ENCODE data around the gene NOLC1. TPM values are rescaled to one million over a fixed set of nuclear protein-coding genes. Genes with fewer than 3 reads are reported as not detected.

The NOLC1 gene
- total and polyA plus RNA-seq, 10 of the 15 experiments (the other 5 are each of a cell fraction or from before 2014, with no cell fraction given) = 91.7 to 244 (median 128) TPM

- Histone ChIP-seq H3K4me2 (ENCODE audit: control insufficient read depth, insufficient read depth) (no peak overlapping the region), H3K9me3 (replicated peaks; ENCODE audit: control insufficient read depth, insufficient read depth, low read length) (peaks cover 3% of the 10 kb centered on the region; the same call in 2 of the 3 replicates), H3K4me3 (no peak overlapping the region), H3K9ac (ENCODE audit: control insufficient read depth, insufficient read depth, low read length) (no peak overlapping the region), H3K79me2 (ENCODE audit: control insufficient read depth, insufficient read depth, low read length) (no peaks in the 10 kb centered on the region), H3K4me1 (ENCODE audit: control insufficient read depth, insufficient read depth, low read length) (no peaks in the 10 kb centered on the region; the same call in 1 of the 2 replicates), H3K36me3 (ENCODE audit: control insufficient read depth in 2 of 2, insufficient read depth in 2 of 2, low read length in 1 of 2) (no peaks in the 10 kb centered on the region), H4K20me1 (ENCODE audit: control insufficient read depth, insufficient read depth) (no peaks in the 10 kb centered on the region), H3K27me3 (replicated peaks in 1 of 2; ENCODE audit: control insufficient read depth in 2 of 2, insufficient read depth in 2 of 2, low read length in 1 of 2) (no peaks in the 10 kb centered on the region), H3K27ac (ENCODE audit: control insufficient read depth, insufficient read depth) (no peak overlapping the region), H2AFZ (ENCODE audit: control insufficient read depth, low read depth, low read length) (no peak overlapping the region)
- ChIA-PET POLR2A (no interaction called here), CTCF (interaction anchor here (0.7 to 1.8 kb wide), 4 partner anchors 8 to 39 kb away, joined by 3 to 5 read pairs (median 3); no protein-coding TSS in a partner anchor), SMC1A (ENCODE audit: uncharacterized antibody, unreplicated experiment) (interaction anchor here (0.6 to 2.3 kb wide), 4 partner anchors 19 to 105 kb away, joined by 3 to 7 read pairs (median 3); no protein-coding TSS in a partner anchor), RAD21 (ENCODE audit: unreplicated experiment) (interaction anchor here (1.0 kb wide), 1 partner anchor 39 kb away, joined by 3 read pairs; no protein-coding TSS in a partner anchor)
- TF ChIP-seq, protein P1, sequence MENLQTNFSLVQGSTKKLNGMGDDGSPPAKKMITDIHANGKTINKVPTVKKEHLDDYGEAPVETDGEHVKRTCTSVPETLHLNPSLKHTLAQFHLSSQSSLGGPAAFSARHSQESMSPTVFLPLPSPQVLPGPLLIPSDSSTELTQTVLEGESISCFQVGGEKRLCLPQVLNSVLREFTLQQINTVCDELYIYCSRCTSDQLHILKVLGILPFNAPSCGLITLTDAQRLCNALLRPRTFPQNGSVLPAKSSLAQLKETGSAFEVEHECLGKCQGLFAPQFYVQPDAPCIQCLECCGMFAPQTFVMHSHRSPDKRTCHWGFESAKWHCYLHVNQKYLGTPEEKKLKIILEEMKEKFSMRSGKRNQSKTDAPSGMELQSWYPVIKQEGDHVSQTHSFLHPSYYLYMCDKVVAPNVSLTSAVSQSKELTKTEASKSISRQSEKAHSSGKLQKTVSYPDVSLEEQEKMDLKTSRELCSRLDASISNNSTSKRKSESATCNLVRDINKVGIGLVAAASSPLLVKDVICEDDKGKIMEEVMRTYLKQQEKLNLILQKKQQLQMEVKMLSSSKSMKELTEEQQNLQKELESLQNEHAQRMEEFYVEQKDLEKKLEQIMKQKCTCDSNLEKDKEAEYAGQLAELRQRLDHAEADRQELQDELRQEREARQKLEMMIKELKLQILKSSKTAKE (IDR thresholded peaks at IDR 0.05; ENCODE audit: low read depth, poor library complexity, severe bottlenecking) = no peak
- TF ChIP-seq, protein P2, sequence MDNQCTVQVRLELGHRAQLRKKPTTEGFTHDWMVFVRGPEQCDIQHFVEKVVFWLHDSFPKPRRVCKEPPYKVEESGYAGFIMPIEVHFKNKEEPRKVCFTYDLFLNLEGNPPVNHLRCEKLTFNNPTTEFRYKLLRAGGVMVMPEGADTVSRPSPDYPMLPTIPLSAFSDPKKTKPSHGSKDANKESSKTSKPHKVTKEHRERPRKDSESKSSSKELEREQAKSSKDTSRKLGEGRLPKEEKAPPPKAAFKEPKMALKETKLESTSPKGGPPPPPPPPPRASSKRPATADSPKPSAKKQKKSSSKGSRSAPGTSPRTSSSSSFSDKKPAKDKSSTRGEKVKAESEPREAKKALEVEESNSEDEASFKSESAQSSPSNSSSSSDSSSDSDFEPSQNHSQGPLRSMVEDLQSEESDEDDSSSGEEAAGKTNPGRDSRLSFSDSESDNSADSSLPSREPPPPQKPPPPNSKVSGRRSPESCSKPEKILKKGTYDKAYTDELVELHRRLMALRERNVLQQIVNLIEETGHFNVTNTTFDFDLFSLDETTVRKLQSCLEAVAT (IDR thresholded peaks at IDR 0.05) = no peak
- TF ChIP-seq RCOR1 (conservative IDR thresholded peaks at IDR 0.05; ENCODE audit: low read depth, low read length) (no peak), NR2F1 (conservative IDR thresholded peaks at IDR 0.05) (no peak), IKZF2 (IDR thresholded peaks at IDR 0.05) (no peak), HDGF (IDR thresholded peaks at IDR 0.05) (no peak), NFXL1 (IDR thresholded peaks at IDR 0.05; ENCODE audit: borderline replicate concordance) (no peak), ZNF24 (IDR thresholded peaks at IDR 0.05) (no peak), NR2C1 (IDR thresholded peaks at IDR 0.05) (no peak), NFYB (IDR thresholded peaks at IDR 0.05; ENCODE audit: insufficient read depth, low read depth, low read length) (no peak), E2F8 (IDR thresholded peaks at IDR 0.05; ENCODE audit: low read depth, partially characterized antibody) (no peak), PAX8 (IDR thresholded peaks at IDR 0.05) (no peak)
- TF ChIP-seq, protein P3, sequence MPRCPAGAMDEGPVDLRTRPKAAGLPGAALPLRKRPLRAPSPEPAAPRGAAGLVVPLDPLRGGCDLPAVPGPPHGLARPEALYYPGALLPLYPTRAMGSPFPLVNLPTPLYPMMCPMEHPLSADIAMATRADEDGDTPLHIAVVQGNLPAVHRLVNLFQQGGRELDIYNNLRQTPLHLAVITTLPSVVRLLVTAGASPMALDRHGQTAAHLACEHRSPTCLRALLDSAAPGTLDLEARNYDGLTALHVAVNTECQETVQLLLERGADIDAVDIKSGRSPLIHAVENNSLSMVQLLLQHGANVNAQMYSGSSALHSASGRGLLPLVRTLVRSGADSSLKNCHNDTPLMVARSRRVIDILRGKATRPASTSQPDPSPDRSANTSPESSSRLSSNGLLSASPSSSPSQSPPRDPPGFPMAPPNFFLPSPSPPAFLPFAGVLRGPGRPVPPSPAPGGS (IDR thresholded peaks at IDR 0.05; ENCODE audit: borderline replicate concordance, insufficient read depth, low read depth, low read length, poor library complexity, severe bottlenecking) = no peak
- intact Hi-C loops (cut with micrococcal nuclease; ENCODE audit: unreplicated experiment) = no loop called here
- WGBS (ENCODE audit: insufficient coverage, insufficient replicate concordance, low lambda C conversion rate, missing lambda C conversion rate) = 70% methylated on average over 5 of the region's 5 CpGs
- in situ Hi-C loops (cut with MboI) = no loop called here
- ATAC-seq (no peak), FAIRE-seq (no peak), DNase-seq (ENCODE audit: low read depth, low spot score) (no peak)
- no TSS peak for BruUV-seq (replicated peaks)
Measured at GRCh38 chr10:102208311-102209035, 56.3 kb downstream of the NOLC1 start.
